A673 (cell line): Measurements from ENCODE around the gene PRKCSH. TPM values are rescaled to one million over a fixed set of nuclear protein-coding genes. Genes with fewer than 3 reads are reported as not detected.
A peak's percentile ranks its signal among the peaks of the same experiment; 100 is the strongest.

Source experiments
- BruUV-seq: library from RNA; stranded (reverse); fragments of 400-500 nt; replicated peaks from 2 replicates; lab custom pipeline; 2021; lab: Mats Ljungman, UMichigan
- CTCF ChIA-PET: fragments of 300-600 bp; sonication (Branson Sonifier 250); formaldehyde crosslinking; loops from one replicate; lab custom pipeline; 2022; ENCODE audit warnings: antibody characterized with exemption; lab: Charles Lee
- POLR2A ChIA-PET: fragments of 300-600 bp; sonication (Branson Sonifier 250); formaldehyde crosslinking; loops from one replicate; lab custom pipeline; 2022; ENCODE audit warnings: antibody characterized with exemption; ENCODE audit not compliant: low non-redundant PET; lab: Charles Lee
- DNase-seq: peaks from one replicate; pipeline ENCODE4 v3.0.0-alpha.2; 2015; ENCODE audit warnings: low spot score
- H3K27ac ChIP-seq: fragments of 200-600 bp; sonication (generic); 2 replicates; pipeline ENCODE4 v1.5.1; 2016; ENCODE audit warnings: mixed run types, low read depth, mild to moderate bottlenecking, mixed read lengths, antibody characterized with exemption, low read length; ENCODE audit not compliant: poor library complexity, severe bottlenecking
- H3K27me3 ChIP-seq: fragments of 200-600 bp; sonication (generic); replicated peaks from 2 replicates; pipeline ENCODE4 v1.6.1; 2017; ENCODE audit warnings: mixed run types, low read depth, mild to moderate bottlenecking, mixed read lengths, antibody characterized with exemption, low read length; ENCODE audit not compliant: insufficient read depth, poor library complexity
- H3K36me3 ChIP-seq: fragments of 200-600 bp; sonication (generic); 2 replicates; pipeline ENCODE4 v1.6.1; 2016; ENCODE audit warnings: mixed run types, mild to moderate bottlenecking, mixed read lengths, antibody characterized with exemption, low read length; ENCODE audit not compliant: insufficient read depth, poor library complexity, severe bottlenecking
- H3K4me1 ChIP-seq: fragments of 200-600 bp; sonication (generic); 2 replicates; pipeline ENCODE4 v1.6.1; 2017; ENCODE audit warnings: mixed run types, mild to moderate bottlenecking, mixed read lengths, antibody characterized with exemption, low read length; ENCODE audit not compliant: insufficient read depth, poor library complexity, severe bottlenecking
- H3K4me3 ChIP-seq: fragments of 200-600 bp; sonication (generic); 2 replicates; pipeline ENCODE4 v1.5.1; 2016; ENCODE audit warnings: low read depth, mixed run types, mild to moderate bottlenecking, mixed read lengths, low read length; ENCODE audit not compliant: poor library complexity, severe bottlenecking
- H3K9me3 ChIP-seq: fragments of 200-600 bp; sonication (generic); 2 replicates; pipeline ENCODE4 v1.6.1; 2016; ENCODE audit warnings: mixed run types, low read depth, mild to moderate bottlenecking, mixed read lengths, antibody characterized with exemption, low read length; ENCODE audit not compliant: poor library complexity, severe bottlenecking
- CTCF ChIP-seq: fragments of 300-800, 200-600 bp; sonication (generic); conservative IDR thresholded peaks from 2 replicates; pipeline ENCODE4 v1.5.1; 2017; ENCODE audit warnings: low read depth, mild to moderate bottlenecking, antibody characterized with exemption, low read length, moderate library complexity, mixed read lengths
- EZH2 ChIP-seq: fragments of 200-600 bp; sonication (generic); IDR thresholded peaks from 2 replicates; pipeline ENCODE4 v1.6.1; 2017; ENCODE audit warnings: borderline replicate concordance, low read depth, mild to moderate bottlenecking, mixed read lengths, antibody characterized with exemption, low read length; ENCODE audit not compliant: poor library complexity, severe bottlenecking
- intact Hi-C: fragments of 100-400 bp; cut with micrococcal nuclease; formaldehyde crosslinking; loops from one replicate; pipeline ENCODE4 v1.10.0; 2022; ENCODE audit not compliant: unreplicated experiment
- total RNA-seq: library from RNA; stranded (reverse); gene quantifications from 2 replicates; pipeline ENCODE4 v1.2.3, GENCODE V29; 2021

The PRKCSH gene
- total RNA-seq, 1 experiment from 2014 or later: 468 TPM

DNA sequence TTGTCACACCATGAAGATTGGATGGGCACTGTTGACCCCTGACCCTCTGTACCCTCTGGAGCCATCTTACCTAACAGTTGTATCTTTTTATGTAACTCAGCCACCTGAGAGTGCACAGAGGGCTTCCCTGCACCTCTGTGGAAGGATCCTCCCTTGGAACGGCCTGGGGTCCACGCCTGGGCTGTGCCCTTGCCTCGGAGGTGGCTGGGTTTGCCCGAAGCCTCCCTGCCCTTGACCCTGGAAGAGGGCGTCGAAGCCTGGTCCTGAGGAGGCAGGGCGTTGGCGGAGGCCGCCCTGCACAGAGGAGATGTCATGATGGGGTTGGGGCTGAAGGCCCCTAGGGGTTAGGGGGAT is 755 bp upstream of the PRKCSH start:
- DNase-seq: no peak
- Histone ChIP-seq H3K27ac (peak overlapping the region; percentile 51), H3K4me1 (peaks cover 13% of the 10 kb centered on the region), H3K27me3 (no peaks in the 10 kb centered on the region), H3K36me3 (peaks cover 24% of the 10 kb centered on the region), H3K4me3 (peak overlapping the region; percentile 67), H3K9me3 (no peaks in the 10 kb centered on the region)
- intact Hi-C loops: loop anchor here (5.0 kb wide), 1 partner anchor 52 kb away; the partner anchor contains the start of gene EPOR
- TF ChIP-seq CTCF (no peak), EZH2 (no peak)
- CTCF ChIA-PET: interaction anchor here (0.6 to 2.7 kb wide), 6 partner anchors 11 to 160 kb away, joined by 3 to 14 read pairs (median 4); no protein-coding TSS in a partner anchor
- POLR2A ChIA-PET: no interaction called here
- BruUV-seq: no TSS peak

DNA sequence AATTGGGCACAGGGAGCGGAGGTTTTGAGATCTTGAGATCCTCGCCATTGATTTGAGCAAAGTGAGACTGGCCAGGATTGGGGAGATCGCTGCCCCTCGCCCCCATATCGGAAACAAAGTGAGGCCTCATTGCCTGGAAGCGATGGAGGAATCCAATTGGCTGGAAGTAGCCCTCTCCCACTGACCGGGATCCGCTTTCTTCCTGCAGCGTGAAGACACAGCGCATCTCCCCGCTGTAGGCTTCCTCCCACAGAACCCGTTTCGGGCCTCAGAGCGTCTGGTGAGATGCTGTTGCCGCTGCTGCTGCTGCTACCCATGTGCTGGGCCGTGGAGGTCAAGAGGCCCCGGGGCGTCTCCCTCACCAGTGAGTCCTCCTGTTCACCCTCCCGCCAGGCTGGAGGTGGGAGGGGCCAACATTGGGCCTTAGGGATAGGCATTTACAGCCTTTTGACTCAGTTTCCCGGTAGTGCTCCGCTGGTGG is 438 bp downstream of the PRKCSH start:
- DNase-seq: no peak
- peaks cover 34% of the 10 kb centered on the region for H3K36me3 ChIP-seq
- ChIA-PET CTCF (interaction anchor here (0.7 to 2.7 kb wide), 4 partner anchors 14 to 55 kb away, joined by 3 to 14 read pairs (median 4); no protein-coding TSS in a partner anchor), POLR2A (interaction anchor here (0.5 kb wide), 1 partner anchor 517 kb away, joined by 3 read pairs; no protein-coding TSS in a partner anchor)
- H3K27me3 ChIP-seq: no peaks in the 10 kb centered on the region
- H3K4me3 ChIP-seq: peak overlapping the region; percentile 67
- peak overlapping the region; percentile 82 for H3K27ac ChIP-seq
- TF ChIP-seq EZH2 (no peak), CTCF (no peak)
- BruUV-seq: TSS peak; percentile 70
- H3K9me3 ChIP-seq: no peaks in the 10 kb centered on the region
- intact Hi-C loops: loop anchor here (5.0 kb wide), 1 partner anchor 54 kb away; the partner anchor contains the start of gene EPOR
- H3K4me1 ChIP-seq: peaks cover 13% of the 10 kb centered on the region

DNA sequence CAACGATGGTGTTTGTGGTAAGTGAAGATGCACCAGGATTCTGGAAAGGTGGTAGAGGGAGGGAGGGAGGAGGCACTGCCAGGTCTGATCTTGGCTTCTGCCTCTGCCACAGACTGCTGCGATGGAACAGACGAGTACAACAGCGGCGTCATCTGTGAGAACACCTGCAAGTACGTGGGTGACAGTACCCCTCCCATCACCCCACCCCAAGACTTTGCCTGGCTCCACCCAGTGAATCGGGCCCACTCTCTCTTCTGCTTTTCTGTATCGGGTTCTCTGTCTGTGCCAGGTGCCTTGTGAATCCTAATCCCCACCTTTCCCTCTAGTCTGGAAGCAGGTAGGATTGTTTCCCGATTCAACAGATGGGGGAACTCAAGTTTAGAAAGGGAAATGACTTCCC is 2.5 kb downstream of the PRKCSH start:
- H3K4me3 ChIP-seq: no peak overlapping the region
- ChIA-PET CTCF (interaction anchor here (0.7 kb wide), 1 partner anchor 57 kb away, joined by 3 read pairs; no protein-coding TSS in a partner anchor), POLR2A (no interaction called here)
- H3K27me3 ChIP-seq: no peaks in the 10 kb centered on the region
- no peak overlapping the region for H3K27ac ChIP-seq
- peaks cover 51% of the 10 kb centered on the region for H3K36me3 ChIP-seq
- DNase-seq: no peak
- intact Hi-C loops: loop anchor here (5.0 kb wide), 1 partner anchor 56 kb away; the partner anchor contains the start of gene EPOR
- no peak for TF ChIP-seq CTCF
- no peak for TF ChIP-seq EZH2
- no peaks in the 10 kb centered on the region for H3K9me3 ChIP-seq
- peaks cover 13% of the 10 kb centered on the region for H3K4me1 ChIP-seq
- no TSS peak for BruUV-seq
